Right renal pelvis (tissue), 4 donors: ENCODE measurements around the gene S100A10. TPM values are rescaled to one million over a fixed set of nuclear protein-coding genes. Genes with fewer than 3 reads are reported as not detected.

Experiments used
- DNase-seq, 4 donors: peaks; one replicate each; pipeline ENCODE4 v3.0.0-alpha.2; 2013; ENCODE audit warnings: low read depth in 4 of 4, low spot score in 3 of 4, missing footprints in 1 of 4
- polyA plus RNA-seq, 4 donors: library from polyadenylated mRNA; unstranded; fragments of 120-200 nt; gene quantifications; one replicate each; pipeline ENCODE4 v1.2.1, GENCODE V29; 2013; ENCODE audit not compliant: insufficient read length in 4 of 4

Gene S100A10
- polyA plus RNA-seq = 100 to 1,000 TPM; 244 to 258 (median 251) TPM

DNA sequence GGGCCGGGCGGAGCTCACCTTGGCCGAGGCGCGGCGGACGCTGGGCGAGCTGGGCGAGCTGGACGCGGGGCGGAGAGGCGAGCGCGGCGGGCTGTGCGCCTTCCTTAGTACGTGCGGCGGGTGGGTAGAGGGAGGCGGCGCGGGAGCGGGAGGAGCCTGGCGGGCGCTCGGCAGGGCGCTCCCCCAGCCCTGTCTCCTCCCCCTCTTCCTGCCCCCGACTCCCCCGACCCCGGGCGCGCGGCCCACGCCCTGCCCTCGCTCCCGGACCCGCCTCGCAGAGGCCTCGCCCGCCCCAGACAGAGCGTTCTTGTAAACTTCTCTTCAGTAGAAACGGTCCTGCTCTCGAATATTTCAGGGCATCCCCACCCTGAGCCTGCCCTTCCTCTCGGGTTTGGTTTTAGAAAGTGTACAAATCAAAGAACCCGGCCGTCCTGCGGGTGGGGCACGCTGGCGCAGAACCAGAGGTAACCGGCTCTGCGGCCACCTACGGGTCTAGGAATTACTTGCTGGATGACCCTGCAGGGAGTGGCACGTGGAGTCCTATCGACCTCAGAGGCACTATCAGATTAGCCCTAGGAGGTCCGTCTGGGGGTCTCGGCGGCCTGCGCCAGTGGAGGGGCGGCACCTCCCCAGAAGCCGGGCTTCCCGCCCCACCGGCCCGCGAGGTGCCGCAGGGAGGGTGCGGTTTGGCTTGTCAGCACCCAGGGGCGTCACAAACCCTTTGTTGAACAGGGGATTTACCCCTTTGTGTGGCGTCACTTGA lies at the start of gene S100A10:
Gene S100A10 (minus strand): TSS at position 126 of the 763 bp plus-strand sequence. CDS start 7,629 bp downstream, outside the sequence.
- no peak for DNase-seq

DNA sequence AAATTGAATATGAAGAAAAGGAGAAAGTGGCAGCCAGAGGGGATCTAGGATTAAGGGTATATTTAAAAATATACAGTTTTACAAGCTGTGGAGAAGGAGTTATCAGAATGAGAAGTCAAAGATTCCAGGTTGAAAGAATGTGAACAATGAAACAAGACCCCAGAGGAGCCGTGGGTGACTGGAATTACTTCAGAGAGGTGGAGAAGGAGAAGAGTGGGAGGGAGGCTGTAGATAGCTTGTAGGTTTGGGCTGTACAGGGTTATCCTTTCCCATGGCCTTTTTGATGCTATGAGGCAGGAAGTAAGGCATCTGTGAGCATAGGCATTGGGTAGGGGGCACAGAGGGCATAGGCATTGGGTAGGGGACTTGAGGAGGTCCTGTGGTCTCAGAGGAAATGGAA lies 48.4 kb upstream of the S100A10 start:
- DNase-seq = no peak

GRCh38 chr1:152039886-152040285 lies 46.2 kb upstream of the S100A10 start:
- DNase-seq = no peak

GRCh38 chr1:152039461-152039860 lies 45.8 kb upstream of the S100A10 start:
- no peak for DNase-seq

GRCh38 chr1:152038871-152039270 lies 45.2 kb upstream of the S100A10 start:
- DNase-seq = no peak

GRCh38 chr1:152036267-152037216 lies 42.9 kb upstream of the S100A10 start, which contains the start of gene S100A11:
S100A11 (minus strand) TSS chr1:152037004; CDS start chr1:152036915, 89 bp downstream.
- DNase-seq = peak in 3 of 4 donors; percentile 61 to 68 (median 63)

DNA sequence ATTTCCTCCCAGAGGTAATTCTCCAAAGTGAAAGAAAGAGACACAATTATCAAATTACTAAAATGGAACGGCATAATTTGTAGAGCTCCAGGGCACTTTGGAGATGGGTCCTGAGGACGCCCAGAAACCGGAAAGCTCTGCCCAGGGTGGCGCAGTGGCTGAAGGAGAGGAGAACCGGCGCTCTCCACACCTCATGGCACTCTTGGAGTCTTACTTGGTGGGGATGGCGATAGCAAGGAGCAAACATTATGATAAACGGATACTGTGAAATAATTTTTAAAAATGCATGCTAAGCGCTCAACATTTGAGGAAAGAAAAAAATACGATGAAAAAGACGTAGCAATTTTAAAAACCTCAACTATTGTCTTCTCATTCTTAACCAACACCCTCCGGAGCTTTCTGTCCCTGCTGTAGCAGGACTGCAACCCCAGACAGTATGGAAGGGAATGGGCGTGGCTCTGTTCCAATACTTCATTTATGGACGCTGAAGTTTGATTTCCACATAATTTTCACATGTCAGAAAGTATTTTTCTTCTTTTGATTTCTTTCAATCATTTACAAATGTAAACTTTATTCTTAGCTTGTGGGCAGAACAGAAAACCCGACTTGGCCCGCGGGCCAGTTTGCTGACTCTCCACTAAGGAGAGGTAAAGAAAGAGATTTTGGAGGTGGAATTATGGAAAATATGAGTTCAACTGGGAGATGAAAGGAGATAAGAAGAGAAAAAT lies 42.0 kb upstream of the S100A10 start:
- peak in 1 of 4 donors; percentile 15 for DNase-seq

DNA sequence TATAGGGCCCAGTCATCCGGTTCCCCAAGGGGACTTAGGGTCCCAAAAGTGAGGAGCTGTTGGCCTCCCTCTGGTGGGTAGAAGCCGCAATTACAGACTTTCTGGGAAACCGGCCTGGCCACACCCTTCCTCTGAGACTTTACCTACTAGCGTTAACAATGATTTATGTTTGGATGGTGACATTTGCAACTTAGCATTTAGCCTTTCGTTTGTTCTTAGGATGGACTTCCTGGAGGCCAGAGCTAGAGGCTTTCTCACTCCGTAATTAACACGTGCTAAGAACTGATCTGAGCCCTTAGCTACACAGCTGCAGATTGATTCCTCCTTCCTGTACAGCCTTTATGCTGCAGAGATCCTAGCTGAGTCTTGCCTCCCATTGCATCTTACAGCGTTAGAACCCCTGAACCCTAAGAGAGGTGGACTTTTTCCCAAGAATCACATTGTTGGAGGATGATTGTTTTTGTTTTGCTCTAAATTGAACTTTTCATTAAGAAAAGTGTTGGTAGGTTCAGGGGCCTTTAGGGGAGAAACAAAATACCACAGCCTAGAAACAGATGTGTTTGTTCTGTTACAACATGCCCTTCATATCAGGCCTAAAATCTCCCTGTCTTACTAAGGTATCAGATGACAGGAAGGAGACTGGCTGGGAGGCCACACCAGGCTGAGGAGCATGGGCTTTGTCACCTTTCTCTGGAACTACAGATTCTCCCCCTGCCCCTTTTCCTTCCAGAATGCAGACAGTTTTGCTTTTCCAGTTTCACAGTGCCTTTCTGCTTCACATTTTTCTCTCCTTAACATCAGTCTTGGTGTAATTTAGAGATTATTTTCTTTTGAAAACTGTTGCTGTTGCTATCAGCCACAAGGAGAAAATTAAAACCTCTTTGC lies 41.2 kb upstream of the S100A10 start:
- DNase-seq = peak in 1 of 4 donors; percentile 32

DNA sequence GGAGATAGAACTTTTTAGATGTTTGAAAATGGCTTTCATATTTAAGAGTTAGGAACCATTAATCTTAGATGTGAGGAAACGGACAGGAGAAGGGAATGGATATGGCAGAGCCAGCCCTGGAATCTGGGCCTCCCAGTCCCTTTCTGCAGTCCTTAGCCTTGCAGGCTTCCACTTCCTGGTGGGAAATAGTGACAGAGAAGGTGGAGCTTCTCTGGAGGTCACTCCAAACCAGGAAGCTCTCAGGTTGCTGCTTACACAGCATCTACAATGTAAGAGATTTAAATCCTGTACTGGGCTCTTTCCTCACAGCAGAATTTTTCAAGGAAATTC lies 40.6 kb upstream of the S100A10 start:
- DNase-seq = no peak

GRCh38 chr1:152029929-152030211 lies 36.2 kb upstream of the S100A10 start:
- DNase-seq = no peak

- DNase-seq = no peak
Observed at GRCh38 chr1:152029144-152029928, 35.7 kb upstream of the S100A10 start.

- no peak for DNase-seq
Observed at GRCh38 chr1:152026895-152027294, 33.2 kb upstream of the S100A10 start.

DNA sequence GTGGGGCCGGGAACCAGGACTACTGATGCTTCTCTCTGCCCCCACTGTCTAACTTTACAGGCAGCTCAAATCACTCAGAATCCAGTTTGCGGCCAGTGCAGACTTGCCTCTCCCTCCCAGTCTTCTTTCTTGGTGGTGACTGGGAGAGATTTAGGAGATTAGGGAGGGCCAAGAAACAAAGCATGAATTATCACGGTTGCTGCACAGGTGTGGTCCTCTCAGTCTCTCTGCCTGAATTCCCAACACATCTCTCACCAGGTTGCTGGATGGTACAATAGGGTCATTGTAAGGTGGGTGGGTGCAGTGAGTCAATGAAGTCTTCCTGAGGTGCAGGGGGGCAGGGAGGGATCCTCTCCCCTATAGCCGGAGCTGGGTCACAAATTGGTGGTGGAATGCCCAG lies 30.6 kb upstream of the S100A10 start:
- no peak for DNase-seq

GRCh38 chr1:152023221-152023620 lies 29.6 kb upstream of the S100A10 start:
- DNase-seq = no peak

GRCh38 chr1:152022474-152022873 lies 28.8 kb upstream of the S100A10 start:
- no peak for DNase-seq

GRCh38 chr1:152021569-152021968 lies 27.9 kb upstream of the S100A10 start:
- no peak for DNase-seq

DNA sequence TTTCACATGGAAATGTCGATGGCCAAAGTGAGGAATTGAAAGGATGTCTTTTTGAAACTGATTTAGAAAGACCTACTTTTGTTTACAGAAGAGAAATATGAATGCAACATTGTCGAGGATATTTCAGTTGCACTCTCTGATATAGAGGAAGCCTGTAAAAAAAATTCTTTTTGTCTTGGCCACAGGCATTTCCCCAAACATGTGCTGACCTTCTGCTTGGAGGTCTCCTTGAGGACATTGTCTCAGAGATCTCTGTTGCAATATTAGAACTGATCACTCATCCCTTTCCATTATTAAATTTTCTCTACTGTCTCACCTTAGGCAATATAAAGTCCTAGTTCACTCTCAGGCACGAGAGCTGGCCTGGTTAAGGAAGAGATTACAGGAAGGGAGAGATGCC lies 27.2 kb upstream of the S100A10 start:
- DNase-seq = no peak

DNA sequence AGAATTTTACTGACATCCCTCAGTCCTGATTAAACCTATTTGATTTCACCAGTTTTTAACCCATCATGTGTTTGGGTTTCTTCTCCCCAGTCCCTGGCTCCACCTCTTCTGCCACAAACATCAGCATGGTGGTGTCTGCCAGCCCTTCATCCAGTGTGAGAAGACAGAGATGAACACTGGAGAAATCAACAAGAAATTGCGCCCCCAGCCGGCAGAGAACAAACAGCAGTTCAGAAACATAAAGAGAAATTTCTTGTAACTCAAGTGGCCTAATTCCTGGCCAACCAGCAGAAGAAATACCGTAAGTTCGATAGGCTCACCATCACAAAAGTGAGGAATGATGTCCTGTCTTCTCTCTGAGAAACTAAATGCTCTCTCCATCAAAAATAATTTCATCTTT lies 24.9 kb upstream of the S100A10 start:
- no peak for DNase-seq

DNA sequence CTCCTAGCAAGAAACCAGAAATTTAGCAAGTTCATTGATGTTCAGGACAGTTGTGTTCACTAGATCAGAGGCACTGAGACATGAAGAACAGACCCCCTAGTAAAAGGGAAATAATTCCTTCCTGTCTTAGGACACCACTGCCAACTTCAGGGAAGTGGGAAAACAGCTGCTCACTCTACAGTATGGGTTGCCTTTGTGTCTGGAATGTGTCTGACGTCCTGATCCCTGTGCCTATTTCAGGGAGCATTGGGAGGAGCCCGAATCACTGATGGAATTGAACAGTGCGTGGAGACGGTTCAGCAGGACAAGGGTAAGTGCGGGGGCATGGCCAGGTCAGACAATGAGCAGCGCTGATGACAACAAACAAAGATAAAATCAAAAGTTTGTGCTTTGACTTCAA lies 22.1 kb upstream of the S100A10 start:
- no peak for DNase-seq
